HUES6 (cell line): ENCODE measurements around the gene AP4B1.

ENCODE experiments used
- H3K27ac ChIP-seq: 2 replicates; pipeline ENCODE4 v1.7.0; 2013; ENCODE audit warnings: low read depth, mild to moderate bottlenecking, low read length, inconsistent platforms
- H3K27me3 ChIP-seq: 2 replicates; pipeline ENCODE4 v1.6.1; 2013; ENCODE audit warnings: low read length; ENCODE audit not compliant: control insufficient read depth, insufficient read depth
- H3K36me3 ChIP-seq: 2 replicates; pipeline ENCODE4 v1.6.1; 2013; ENCODE audit warnings: low read length; ENCODE audit not compliant: control insufficient read depth, insufficient read depth
- H3K4me1 ChIP-seq: 2 replicates; pipeline ENCODE4 v1.6.1; 2013; ENCODE audit warnings: low read length; ENCODE audit not compliant: control insufficient read depth, insufficient read depth
- H3K4me3 ChIP-seq: 2 replicates; pipeline ENCODE4 v1.5.1; 2013; ENCODE audit warnings: low read depth, low read length
- H3K9ac ChIP-seq: one replicate; pipeline ENCODE4 v1.6.1; 2013; ENCODE audit warnings: mild to moderate bottlenecking, low read length
- H3K9me3 ChIP-seq: 2 replicates; pipeline ENCODE4 v1.6.1; 2013; ENCODE audit warnings: low read depth, low read length; ENCODE audit not compliant: control insufficient read depth, insufficient read depth

Gene AP4B1

DNA sequence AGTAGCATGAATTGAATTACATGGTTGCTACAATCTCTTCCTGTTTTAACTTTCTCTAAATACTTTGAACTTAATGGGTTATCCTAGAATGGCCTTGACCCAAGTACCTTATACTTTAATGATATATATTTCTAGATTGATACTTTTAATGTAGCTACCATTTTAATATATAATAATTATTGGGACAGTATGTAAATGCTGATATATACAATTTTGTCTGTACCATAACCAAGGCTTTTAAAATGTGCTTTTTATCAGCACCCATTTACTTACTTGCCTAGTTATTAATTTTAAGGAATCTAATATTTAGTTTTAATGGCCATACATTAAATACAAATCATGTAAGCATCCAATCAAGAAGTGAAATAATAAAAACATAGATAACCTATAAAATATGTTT, 37.9 kb upstream of the AP4B1 start:
- Histone ChIP-seq H3K9me3 (no peaks in the 10 kb centered on the region), H3K4me3 (no peak overlapping the region), H3K36me3 (peaks cover 25% of the 10 kb centered on the region), H3K27me3 (no peaks in the 10 kb centered on the region), H3K4me1 (peaks cover 16% of the 10 kb centered on the region), H3K9ac (no peak overlapping the region), H3K27ac (no peak overlapping the region)

DNA sequence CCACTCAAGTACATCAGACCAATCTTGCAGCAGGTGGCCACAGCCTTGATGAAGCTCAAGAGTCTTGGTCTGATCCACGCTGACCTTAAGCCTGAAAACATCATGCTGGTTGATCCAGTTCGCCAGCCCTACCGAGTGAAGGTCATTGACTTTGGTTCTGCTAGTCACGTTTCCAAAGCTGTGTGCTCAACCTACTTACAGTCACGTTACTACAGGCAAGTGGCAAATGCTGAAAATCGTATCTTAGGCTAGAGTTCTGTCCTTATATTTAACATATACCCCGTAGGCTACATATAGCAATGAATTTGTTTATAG, 36.6 kb upstream of the AP4B1 start:
- Histone ChIP-seq H3K9me3 (no peaks in the 10 kb centered on the region), H3K36me3 (peaks cover 25% of the 10 kb centered on the region), H3K27me3 (no peaks in the 10 kb centered on the region), H3K9ac (no peak overlapping the region), H3K4me3 (no peak overlapping the region), H3K4me1 (peaks cover 12% of the 10 kb centered on the region), H3K27ac (no peak overlapping the region)

DNA sequence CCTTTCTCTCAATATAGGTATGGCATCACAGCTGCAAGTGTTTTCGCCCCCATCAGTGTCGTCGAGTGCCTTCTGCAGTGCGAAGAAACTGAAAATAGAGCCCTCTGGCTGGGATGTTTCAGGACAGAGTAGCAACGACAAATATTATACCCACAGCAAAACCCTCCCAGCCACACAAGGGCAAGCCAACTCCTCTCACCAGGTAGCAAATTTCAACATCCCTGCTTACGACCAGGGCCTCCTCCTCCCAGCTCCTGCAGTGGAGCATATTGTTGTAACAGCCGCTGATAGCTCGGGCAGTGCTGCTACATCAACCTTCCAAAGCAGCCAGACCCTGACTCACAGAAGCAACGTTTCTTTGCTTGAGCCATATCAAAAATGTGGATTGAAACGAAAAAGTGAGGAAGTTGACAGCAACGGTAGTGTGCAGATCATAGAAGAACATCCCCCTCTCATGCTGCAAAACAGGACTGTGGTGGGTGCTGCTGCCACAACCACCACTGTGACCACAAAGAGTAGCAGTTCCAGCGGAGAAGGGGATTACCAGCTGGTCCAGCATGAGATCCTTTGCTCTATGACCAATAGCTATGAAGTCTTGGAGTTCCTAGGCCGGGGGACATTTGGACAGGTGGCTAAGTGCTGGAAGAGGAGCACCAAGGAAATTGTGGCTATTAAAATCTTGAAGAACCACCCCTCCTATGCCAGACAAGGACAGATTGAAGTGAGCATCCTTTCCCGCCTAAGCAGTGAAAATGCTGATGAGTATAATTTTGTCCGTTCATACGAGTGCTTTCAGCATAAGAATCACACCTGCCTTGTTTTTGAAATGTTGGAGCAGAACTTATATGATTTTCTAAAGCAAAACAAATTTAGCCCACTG, 36.0 kb upstream of the AP4B1 start:
- no peaks in the 10 kb centered on the region for H3K27me3 ChIP-seq
- peaks cover 12% of the 10 kb centered on the region for H3K4me1 ChIP-seq
- no peak overlapping the region for H3K27ac ChIP-seq
- H3K36me3 ChIP-seq: peaks cover 25% of the 10 kb centered on the region
- no peak overlapping the region for H3K9ac ChIP-seq
- H3K4me3 ChIP-seq: no peak overlapping the region
- no peaks in the 10 kb centered on the region for H3K9me3 ChIP-seq

DNA sequence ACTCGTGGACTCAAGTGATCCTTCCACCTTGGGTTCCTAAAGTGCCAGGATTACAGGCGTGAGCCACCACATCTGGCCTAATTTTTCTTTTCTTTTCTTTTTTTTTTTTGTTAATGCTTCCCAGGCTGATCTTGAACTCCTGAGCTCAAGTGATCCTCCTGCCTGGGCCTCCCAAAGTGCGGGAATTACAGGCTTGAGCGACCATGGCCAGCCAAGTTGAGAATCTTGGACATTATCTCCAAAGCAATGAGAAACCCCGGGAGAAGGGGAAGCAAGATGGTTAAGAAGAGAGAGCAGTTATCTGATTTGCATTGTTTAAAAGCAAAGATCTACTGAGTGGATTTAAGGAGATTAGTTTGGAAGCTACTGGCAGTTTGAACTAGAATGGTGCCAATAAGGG, 33.6 kb upstream of the AP4B1 start:
- no peaks in the 10 kb centered on the region for H3K27me3 ChIP-seq
- peaks cover 21% of the 10 kb centered on the region for H3K36me3 ChIP-seq
- no peak overlapping the region for H3K4me3 ChIP-seq
- H3K27ac ChIP-seq: no peak overlapping the region
- H3K9me3 ChIP-seq: peaks cover 4% of the 10 kb centered on the region; the same call in 1 of the 2 replicates
- peaks cover 15% of the 10 kb centered on the region for H3K4me1 ChIP-seq
- H3K9ac ChIP-seq: no peak overlapping the region

DNA sequence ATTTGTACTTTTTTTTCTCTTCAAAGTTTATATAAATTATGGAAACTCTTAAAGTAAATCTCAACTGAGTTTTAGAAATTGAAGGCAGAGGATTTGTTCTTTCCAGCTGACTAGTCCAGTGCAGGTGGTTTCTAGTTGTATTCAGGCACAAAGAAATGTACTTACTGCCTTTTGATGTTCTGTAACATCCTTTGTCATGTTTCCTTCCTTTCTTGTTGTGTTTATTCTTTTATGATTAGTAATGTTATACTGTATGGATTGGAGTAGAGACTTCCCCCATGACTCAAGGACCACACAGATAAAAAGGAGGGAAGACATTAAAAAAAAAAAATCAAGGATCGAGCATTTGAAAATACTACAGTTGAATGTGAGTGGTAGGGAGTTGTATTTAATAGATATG, 32.5 kb upstream of the AP4B1 start:
- Histone ChIP-seq H3K4me1 (peaks cover 15% of the 10 kb centered on the region), H3K27ac (no peak overlapping the region), H3K9me3 (peaks cover 4% of the 10 kb centered on the region; the same call in 1 of the 2 replicates), H3K36me3 (peaks cover 16% of the 10 kb centered on the region), H3K9ac (no peak overlapping the region), H3K27me3 (no peaks in the 10 kb centered on the region), H3K4me3 (no peak overlapping the region)

DNA sequence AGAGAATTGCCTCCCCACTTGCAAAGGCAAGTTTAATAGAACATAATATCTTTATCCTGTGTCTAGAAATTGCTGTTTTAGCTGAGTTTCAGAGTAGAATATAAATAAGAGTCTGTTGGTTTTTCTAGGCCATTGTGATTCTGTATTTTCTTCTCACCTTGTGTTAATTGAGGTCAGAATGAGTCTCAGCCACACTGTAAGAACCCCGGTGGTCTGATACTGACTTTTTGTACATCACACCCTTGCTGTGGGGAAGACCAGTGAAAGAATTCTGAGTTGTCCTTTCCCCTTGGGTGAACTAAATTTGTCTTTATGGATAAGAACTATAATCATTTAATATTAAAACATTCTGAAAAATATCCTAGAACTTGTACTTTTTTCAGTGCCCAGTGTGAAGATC, 31.4 kb upstream of the AP4B1 start:
- Histone ChIP-seq H3K4me1 (peaks cover 26% of the 10 kb centered on the region), H3K4me3 (no peak overlapping the region), H3K9me3 (peaks cover 4% of the 10 kb centered on the region; the same call in 1 of the 2 replicates), H3K9ac (no peak overlapping the region), H3K27ac (no peak overlapping the region), H3K27me3 (no peaks in the 10 kb centered on the region), H3K36me3 (peaks cover 11% of the 10 kb centered on the region)

DNA sequence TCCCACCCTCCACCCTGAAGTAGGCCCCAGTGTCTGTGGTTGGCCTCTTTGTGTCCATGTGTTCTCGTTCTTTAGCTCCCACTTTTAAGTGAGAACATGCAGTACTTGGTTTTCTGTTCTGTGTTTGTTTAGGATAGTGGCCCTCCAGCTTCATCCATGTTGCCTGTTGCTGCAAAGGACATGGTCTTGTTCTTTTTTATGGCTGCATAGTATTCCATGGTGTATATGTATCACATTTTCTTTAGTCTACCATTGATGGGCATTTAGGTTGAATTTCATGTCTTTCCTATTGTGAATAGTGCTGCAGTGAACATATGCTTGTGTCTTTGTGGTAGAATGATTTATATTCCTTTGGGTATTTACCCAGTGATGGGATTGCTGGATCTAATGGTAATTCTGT, 30.6 kb upstream of the AP4B1 start:
- H3K27ac ChIP-seq: no peak overlapping the region
- H3K27me3 ChIP-seq: no peaks in the 10 kb centered on the region
- no peak overlapping the region for H3K9ac ChIP-seq
- peaks cover 4% of the 10 kb centered on the region; the same call in 1 of the 2 replicates for H3K9me3 ChIP-seq
- H3K36me3 ChIP-seq: peaks cover 3% of the 10 kb centered on the region; the same call in 1 of the 2 replicates
- no peak overlapping the region for H3K4me3 ChIP-seq
- peaks cover 30% of the 10 kb centered on the region for H3K4me1 ChIP-seq

DNA sequence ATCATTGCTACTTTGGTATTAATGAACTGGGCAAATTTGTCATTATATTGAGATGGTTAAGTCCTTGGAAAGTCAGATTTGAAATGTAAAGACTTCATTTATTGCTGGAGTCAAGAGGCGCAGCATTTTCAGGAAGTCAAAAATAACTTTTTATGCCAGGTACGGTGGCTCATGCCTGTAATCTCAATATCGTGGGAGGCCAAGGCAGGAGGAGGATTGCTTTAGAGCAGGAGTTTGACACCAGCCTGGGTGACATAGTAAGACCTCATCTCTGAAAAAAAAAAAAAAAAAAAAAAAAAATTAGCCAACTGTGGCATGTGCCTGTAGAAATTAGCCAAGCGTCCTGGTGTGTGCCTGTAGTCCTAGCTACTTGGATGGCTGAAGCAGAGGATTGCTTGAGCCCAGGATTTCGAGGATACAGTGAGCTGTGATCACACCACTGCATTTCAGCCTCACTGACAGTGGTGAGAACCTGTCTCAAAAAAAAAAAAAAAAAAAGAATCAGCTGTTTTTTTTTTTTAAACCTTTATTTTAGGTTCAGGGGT, 30.0 kb upstream of the AP4B1 start:
- Histone ChIP-seq H3K9me3 (peaks cover 4% of the 10 kb centered on the region; the same call in 1 of the 2 replicates), H3K4me3 (no peak overlapping the region), H3K27me3 (no peaks in the 10 kb centered on the region), H3K27ac (no peak overlapping the region), H3K9ac (no peak overlapping the region), H3K4me1 (peaks cover 30% of the 10 kb centered on the region), H3K36me3 (no peaks in the 10 kb centered on the region)

DNA sequence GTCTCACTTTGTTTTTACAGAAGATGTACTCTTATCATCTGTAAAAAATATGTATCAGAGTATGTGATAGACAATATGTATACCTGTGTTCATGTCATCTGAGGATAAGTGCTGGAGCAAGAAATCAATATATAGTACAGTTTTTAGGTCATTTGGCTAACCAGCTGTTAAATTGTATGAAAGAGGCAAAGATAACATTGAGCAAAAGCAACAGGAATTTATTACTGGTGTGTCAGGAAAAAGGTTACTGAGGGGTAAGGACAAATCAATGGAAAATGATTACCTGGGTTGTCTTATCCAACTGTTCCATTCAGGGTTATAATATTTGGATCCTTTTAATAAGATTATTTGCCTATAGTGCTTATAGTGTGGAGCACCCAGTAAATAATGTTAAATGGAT, 29.4 kb upstream of the AP4B1 start:
- H3K27me3 ChIP-seq: no peaks in the 10 kb centered on the region
- peaks cover 30% of the 10 kb centered on the region for H3K4me1 ChIP-seq
- H3K27ac ChIP-seq: no peak overlapping the region
- no peak overlapping the region for H3K4me3 ChIP-seq
- H3K36me3 ChIP-seq: no peaks in the 10 kb centered on the region
- H3K9ac ChIP-seq: no peak overlapping the region
- H3K9me3 ChIP-seq: peaks cover 4% of the 10 kb centered on the region; the same call in 1 of the 2 replicates

DNA sequence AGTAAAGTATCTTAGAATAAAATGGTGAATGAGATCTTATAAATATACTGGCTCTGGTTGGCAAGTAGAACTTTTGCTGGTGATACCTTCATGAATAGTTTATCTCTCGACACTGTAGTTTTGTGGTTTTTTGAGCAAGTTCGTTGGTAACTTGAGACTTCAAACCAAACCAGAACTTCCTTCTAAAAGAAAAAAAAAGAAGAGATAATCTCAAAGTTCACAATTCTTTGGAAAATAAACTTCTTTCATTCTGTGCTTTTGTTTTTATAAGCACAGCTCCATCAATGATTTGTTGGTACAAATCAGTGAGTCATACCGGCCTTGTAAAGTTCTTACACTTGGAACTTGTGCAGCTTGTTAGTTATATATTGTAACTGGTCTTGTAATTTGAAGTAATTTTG, 26.9 kb upstream of the AP4B1 start:
- H3K27ac ChIP-seq: no peak overlapping the region
- H3K27me3 ChIP-seq: no peaks in the 10 kb centered on the region
- H3K4me3 ChIP-seq: peak overlapping the region; percentile 99; the same call in 1 of the 2 replicates
- peaks cover 18% of the 10 kb centered on the region for H3K4me1 ChIP-seq
- H3K9me3 ChIP-seq: peaks cover 4% of the 10 kb centered on the region; the same call in 1 of the 2 replicates
- no peak overlapping the region for H3K9ac ChIP-seq
- H3K36me3 ChIP-seq: no peaks in the 10 kb centered on the region

DNA sequence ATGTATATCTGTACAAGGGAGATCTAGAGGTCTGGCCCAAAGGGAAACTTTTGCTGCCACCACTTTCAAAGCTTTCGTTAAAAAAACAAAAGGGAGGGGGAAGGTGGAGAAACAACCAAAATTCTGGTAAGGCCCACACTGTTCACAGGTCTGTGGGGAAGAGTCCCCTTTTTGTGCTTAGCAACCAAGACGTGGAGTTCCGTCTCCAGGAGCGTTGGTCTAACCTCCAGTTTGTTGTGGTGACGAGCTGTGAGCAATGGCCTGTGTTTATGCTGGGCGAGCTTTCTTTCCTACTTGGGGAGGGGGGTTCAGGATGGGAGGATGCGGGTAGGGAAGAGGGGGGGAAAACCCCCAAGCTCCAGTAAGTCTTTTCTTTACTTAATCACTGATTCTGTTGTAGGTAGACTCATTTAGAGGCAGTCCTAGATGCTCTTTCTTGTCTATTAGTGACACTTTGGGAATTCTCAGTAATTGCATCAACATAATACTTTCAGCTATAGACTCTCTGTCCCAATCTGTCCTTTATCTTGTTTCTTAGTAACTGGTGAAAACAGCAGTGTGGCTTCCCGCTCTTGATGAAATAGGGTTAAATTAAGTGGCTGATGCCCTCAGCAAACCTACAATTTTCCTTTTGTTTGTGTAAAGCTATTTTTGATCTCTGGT, 26.0 kb upstream of the AP4B1 start:
- Histone ChIP-seq H3K9me3 (peaks cover 4% of the 10 kb centered on the region; the same call in 1 of the 2 replicates), H3K27me3 (no peaks in the 10 kb centered on the region), H3K27ac (no peak overlapping the region), H3K9ac (peak overlapping the region; percentile 89), H3K4me1 (peaks cover 18% of the 10 kb centered on the region), H3K4me3 (peak overlapping the region; percentile 99), H3K36me3 (no peaks in the 10 kb centered on the region)
